ENCODE results near the gene STK25. TPM values are rescaled to one million over a fixed set of nuclear protein-coding genes. Genes with fewer than 3 reads are reported as not detected.
"Not testable (repeated sequence)": the region's sequence is repeated elsewhere in the genome, so short reads cannot be mapped to it uniquely, and the experiment has no call there.

STK25 gene
- total RNA-seq, 1 donor from 2014 or later, result 256 TPM

- DNase-seq (ENCODE audit: low read depth), result no peak
- H3K4me3 ChIP-seq (ENCODE audit: low read depth, low read length), result no peak overlapping the region
- no peak for TF ChIP-seq CTCF (conservative IDR thresholded peaks at IDR 0.05; ENCODE audit: low read depth, low read length)
These were observed 48.9 kb downstream of the STK25 start for GRCh38 chr2:241459520-241459919.

GRCh38 chr2:241458687-241459086 is 49.7 kb downstream of the STK25 start:
- no peak for DNase-seq (ENCODE audit: low read depth)
- no peak overlapping the region for H3K4me3 ChIP-seq (ENCODE audit: low read depth, low read length)
- no peak for TF ChIP-seq CTCF (conservative IDR thresholded peaks at IDR 0.05; ENCODE audit: low read depth, low read length)

- no peak for DNase-seq (ENCODE audit: low read depth)
- no peak overlapping the region for H3K4me3 ChIP-seq (ENCODE audit: low read depth, low read length)
- TF ChIP-seq CTCF (conservative IDR thresholded peaks at IDR 0.05; ENCODE audit: low read depth, low read length), result no peak
These were observed 51.8 kb downstream of the STK25 start for GRCh38 chr2:241456546-241456945.

GRCh38 chr2:241454837-241455485 is 53.4 kb downstream of the STK25 start:
- no peak for TF ChIP-seq CTCF (conservative IDR thresholded peaks at IDR 0.05; ENCODE audit: low read depth, low read length)
- no peak overlapping the region for H3K4me3 ChIP-seq (ENCODE audit: low read depth, low read length)
- DNase-seq (ENCODE audit: low read depth), result no peak

- not testable (repeated sequence) for H3K4me3 ChIP-seq (ENCODE audit: low read depth, low read length); DNase-seq (ENCODE audit: low read depth)
These were observed 54.5 kb downstream of the STK25 start for GRCh38 chr2:241453919-241454318.

- H3K4me3 ChIP-seq (ENCODE audit: low read depth, low read length), result no peak overlapping the region
- no peak for DNase-seq (ENCODE audit: low read depth)
- no peak for TF ChIP-seq CTCF (conservative IDR thresholded peaks at IDR 0.05; ENCODE audit: low read depth, low read length)
These were observed 56.4 kb downstream of the STK25 start for GRCh38 chr2:241451840-241452506.

GRCh38 chr2:241450092-241450491 is 58.3 kb downstream of the STK25 start:
- DNase-seq (ENCODE audit: low read depth); H3K4me3 ChIP-seq (ENCODE audit: low read depth, low read length): not testable (repeated sequence)

GRCh38 chr2:241445426-241445825 is 63.0 kb downstream of the STK25 start:
- TF ChIP-seq CTCF (conservative IDR thresholded peaks at IDR 0.05; ENCODE audit: low read depth, low read length), result no peak
- no peak overlapping the region for H3K4me3 ChIP-seq (ENCODE audit: low read depth, low read length)
- DNase-seq (ENCODE audit: low read depth), result no peak
